SU-DHL-6 (cell line): Measurements from ENCODE around the gene RIN3.

ENCODE experiments used
- CTCF ChIP-seq: fragments of 200-600 bp; sonication (generic); IDR thresholded peaks from one replicate; pipeline ENCODE4 v1.5.1; 2017; ENCODE audit warnings: antibody characterized with exemption, mild to moderate bottlenecking, low read length, moderate library complexity; ENCODE audit not compliant: insufficient read depth, poor library complexity, severe bottlenecking
- EZH2phosphoT487 ChIP-seq: fragments of 200-600 bp; sonication (generic), shearing (Covaris generic); conservative IDR thresholded peaks from 2 replicates; pipeline ENCODE4 v1.6.1; 2018; ENCODE audit warnings: mild to moderate bottlenecking, antibody characterized with exemption, low read length, moderate library complexity, mixed read lengths

- TF ChIP-seq CTCF: no peak
- TF ChIP-seq EZH2phosphoT487: no peak
Measured at GRCh38 chr14:92573761-92574498, 60.3 kb downstream of the RIN3 start.
